Liver (tissue), 9 donors: Measurements from ENCODE around the gene GYG2. TPM values are rescaled to one million over a fixed set of nuclear protein-coding genes. Genes with fewer than 3 reads are reported as not detected.

ENCODE experiments used
- DNase-seq: peaks from one replicate; pipeline ENCODE4 v3.0.0-alpha.2; 2017; ENCODE audit warnings: low spot score
- H3K27ac ChIP-seq, 2 donors: one replicate each; pipeline ENCODE4 v1.7.0; 2013; ENCODE audit warnings: inconsistent platforms in 2 of 2, low read length in 2 of 2, control low read depth in 1 of 2, low read depth in 1 of 2, mild to moderate bottlenecking in 1 of 2
- H3K27me3 ChIP-seq, 4 donors: one replicate each; pipeline versions ENCODE4 v1.6.1 to v1.7.0; 2013; ENCODE audit warnings: low read length in 3 of 4, inconsistent platforms in 1 of 4, mild to moderate bottlenecking in 1 of 4, moderate library complexity in 1 of 4; ENCODE audit not compliant: control insufficient read depth in 4 of 4, insufficient read depth in 4 of 4
- H3K36me3 ChIP-seq, 4 donors: one replicate each; pipeline versions ENCODE4 v1.6.1 to v1.7.0; 2013; ENCODE audit warnings: low read length in 3 of 4, mild to moderate bottlenecking in 3 of 4, low read depth in 1 of 4, moderate library complexity in 1 of 4; ENCODE audit not compliant: control insufficient read depth in 4 of 4, insufficient read depth in 3 of 4
- H3K4me1 ChIP-seq, 4 donors: one replicate each; pipeline versions ENCODE4 v1.6.1 to v1.7.0; 2013; ENCODE audit warnings: low read length in 3 of 4, mild to moderate bottlenecking in 3 of 4, moderate library complexity in 1 of 4; ENCODE audit not compliant: control insufficient read depth in 4 of 4, insufficient read depth in 4 of 4
- H3K4me3 ChIP-seq, 3 donors: one replicate each; pipeline versions ENCODE4 v1.6.1 to v1.7.0; 2013; ENCODE audit warnings: low read length in 3 of 3, control low read depth in 1 of 3, low read depth in 1 of 3, mild to moderate bottlenecking in 1 of 3
- H3K9ac ChIP-seq, 2 donors: one replicate each; pipeline ENCODE4 v1.7.0; 2013; ENCODE audit warnings: low read length in 2 of 2, mild to moderate bottlenecking in 2 of 2, moderate library complexity in 2 of 2, control low read depth in 1 of 2, low read depth in 1 of 2
- H3K9me3 ChIP-seq, 4 donors: one replicate each; pipeline versions ENCODE4 v1.6.1 to v1.7.0; 2013; ENCODE audit warnings: low read length in 3 of 4; ENCODE audit not compliant: control insufficient read depth in 4 of 4
- ATF3 ChIP-seq: IDR thresholded peaks from 2 replicates; pipeline ENCODE4 v1.6.1; 2016; ENCODE audit warnings: antibody characterized with exemption
- CTCF ChIP-seq: fragments of 150-350 bp; IDR thresholded peaks from 2 replicates; pipeline ENCODE4 v1.5.1; 2017; ENCODE audit warnings: improper control_type of control experiment, low read depth, low read length; ENCODE audit not compliant: missing input control
- EGR1 ChIP-seq, 2 donors: IDR thresholded peaks; 2 replicates each; pipeline ENCODE4 v1.6.1; 2016 to 2018; ENCODE audit warnings: antibody characterized with exemption in 2 of 2, low read depth in 2 of 2
- FOXA1 ChIP-seq: IDR thresholded peaks from 2 replicates; pipeline ENCODE4 v1.6.1; 2016; ENCODE audit warnings: antibody characterized with exemption
- FOXA2 ChIP-seq: IDR thresholded peaks from 2 replicates; pipeline ENCODE4 v1.6.1; 2016; ENCODE audit warnings: antibody characterized with exemption
- GABPA ChIP-seq, 2 donors: IDR thresholded peaks in 1 of 2; conservative IDR thresholded peaks in 1 of 2; 2 replicates each; pipeline ENCODE4 v1.6.1; 2016; ENCODE audit warnings: antibody characterized with exemption in 2 of 2, mild to moderate bottlenecking in 1 of 2, moderate library complexity in 1 of 2
- HNF4A ChIP-seq, 2 donors: conservative IDR thresholded peaks; 2 replicates each; pipeline ENCODE4 v1.6.1; 2016; ENCODE audit warnings: antibody characterized with exemption in 2 of 2, mild to moderate bottlenecking in 2 of 2
- HNF4G ChIP-seq: IDR thresholded peaks from 2 replicates; pipeline ENCODE4 v1.6.1; 2016; ENCODE audit warnings: antibody characterized with exemption
- JUND ChIP-seq, 2 donors: IDR thresholded peaks; 2 replicates each; pipeline ENCODE4 v1.6.1; 2016; ENCODE audit warnings: antibody characterized with exemption in 2 of 2
- MAX ChIP-seq: IDR thresholded peaks from 2 replicates; pipeline ENCODE4 v1.6.1; 2016; ENCODE audit warnings: antibody characterized with exemption
- NR2F2 ChIP-seq: IDR thresholded peaks from 2 replicates; pipeline ENCODE4 v1.6.1; 2016; ENCODE audit warnings: antibody characterized with exemption
- RAD21 ChIP-seq, 2 donors: IDR thresholded peaks; 2 replicates each; pipeline ENCODE4 v1.6.1; 2016; ENCODE audit warnings: antibody characterized with exemption in 2 of 2, mild to moderate bottlenecking in 2 of 2
- REST ChIP-seq: IDR thresholded peaks from 2 replicates; pipeline ENCODE4 v1.6.1; 2016; ENCODE audit warnings: antibody characterized with exemption, mild to moderate bottlenecking
- RXRA ChIP-seq, 2 donors: IDR thresholded peaks; 2 replicates each; pipeline ENCODE4 v1.6.1; 2017 to 2018; ENCODE audit warnings: antibody characterized with exemption in 2 of 2, mild to moderate bottlenecking in 1 of 2
- SP1 ChIP-seq: IDR thresholded peaks from 2 replicates; pipeline ENCODE4 v1.6.1; 2018; ENCODE audit warnings: antibody characterized with exemption, mild to moderate bottlenecking
- TAF1 ChIP-seq: conservative IDR thresholded peaks from 2 replicates; pipeline ENCODE4 v1.6.1; 2016; ENCODE audit warnings: antibody characterized with exemption, mild to moderate bottlenecking
- YY1 ChIP-seq: IDR thresholded peaks from 2 replicates; pipeline ENCODE4 v1.6.1; 2016; ENCODE audit warnings: antibody characterized with exemption, mild to moderate bottlenecking
- ZBTB33 ChIP-seq: IDR thresholded peaks from 2 replicates; pipeline ENCODE4 v1.6.1; 2016; ENCODE audit warnings: antibody characterized with exemption
- WGBS: extraction: QIAGEN DNeasy Blood & Tissue Kit; methylation state at CpG from one replicate; pipeline ENCODE4 v1.1.7; 2013; 5-methylcytosine and 5-hydroxymethylcytosine counted together
- polyA plus RNA-seq, 2 donors: library from polyadenylated mRNA; stranded (reverse) in 1 of 2; unstranded in 1 of 2; fragments of 200-250 nt in 1 of 2; fragments of >200 nt in 1 of 2; fragmentation: Nextera tagmentation in 1 of 2; extraction: Ambion mirVana in 1 of 2; gene quantifications; one replicate each; pipeline versions ENCODE4 v1.2.1 to v1.2.3, GENCODE V29; 2013 to 2015
- total RNA-seq, 2 donors: library from RNA; depleted of rRNA; stranded (reverse); fragments of >200 nt; gene quantifications; one replicate each; pipeline ENCODE4 v1.2.3, GENCODE V29; 2014
- donor health status: healthy.
- donor health status: healthy.
- donor health status: healthy.
- donor health status: healthy.
- donor health status: healthy.

The GYG2 gene
- total and polyA plus RNA-seq, 4 donors: 11.3 to 32.6 (median 14.3) TPM

- H3K4me3 ChIP-seq: no peak overlapping the region
- 84% methylated on average over 5 of the region's 5 CpGs for WGBS
- H3K36me3 ChIP-seq: no peaks in the 10 kb centered on the region
- no peaks in the 10 kb centered on the region for H3K9me3 ChIP-seq
- H3K4me1 ChIP-seq: peaks cover 3 to 26% (median 22%) of the 10 kb centered on the region in 4 donors
- no peak overlapping the region for H3K27ac ChIP-seq
- H3K27me3 ChIP-seq: no peaks in the 10 kb centered on the region
- DNase-seq: no peak
- H3K9ac ChIP-seq: no peak overlapping the region
- TF ChIP-seq RXRA (IDR thresholded peaks at IDR 0.05) (no peak), CTCF (no peak), FOXA1 (no peak), REST (no peak), ATF3 (no peak), YY1 (no peak), EGR1 (IDR thresholded peaks at IDR 0.05; ENCODE audit: low read depth in 2 of 2) (no peak), JUND (IDR thresholded peaks at IDR 0.05) (no peak), GABPA (IDR thresholded peaks at IDR 0.05 in 1 of 2, conservative IDR thresholded peaks at IDR 0.05 in 1 of 2) (no peak), MAX (no peak), HNF4A (conservative IDR thresholded peaks at IDR 0.05) (no peak), NR2F2 (no peak), ZBTB33 (no peak), FOXA2 (no peak), HNF4G (no peak)
Observed at GRCh38 chrX:2892816-2893215, 64.1 kb downstream of the GYG2 start.

- Histone ChIP-seq H3K9me3 (no peaks in the 10 kb centered on the region), H3K27me3 (no peaks in the 10 kb centered on the region), H3K27ac (no peak overlapping the region), H3K9ac (no peak overlapping the region), H3K4me1 (peaks cover 3 to 30% (median 27%) of the 10 kb centered on the region in 4 donors), H3K36me3 (no peaks in the 10 kb centered on the region), H3K4me3 (no peak overlapping the region)
- WGBS: 54% methylated on average over 9 of the region's 9 CpGs
- no peak for TF ChIP-seq ATF3
- no peak for TF ChIP-seq FOXA2
- TF ChIP-seq TAF1: no peak
- TF ChIP-seq MAX: no peak
- no peak for TF ChIP-seq YY1
- TF ChIP-seq EGR1 (IDR thresholded peaks at IDR 0.05; ENCODE audit: low read depth in 2 of 2): no peak
- no peak for TF ChIP-seq JUND (IDR thresholded peaks at IDR 0.05)
- no peak for TF ChIP-seq FOXA1
- TF ChIP-seq CTCF: no peak
- TF ChIP-seq NR2F2: no peak
- no peak for TF ChIP-seq GABPA (IDR thresholded peaks at IDR 0.05 in 1 of 2, conservative IDR thresholded peaks at IDR 0.05 in 1 of 2)
- TF ChIP-seq RXRA (IDR thresholded peaks at IDR 0.05): no peak
- no peak for TF ChIP-seq RAD21 (IDR thresholded peaks at IDR 0.05)
- TF ChIP-seq HNF4G: no peak
- no peak for TF ChIP-seq HNF4A (conservative IDR thresholded peaks at IDR 0.05)
- TF ChIP-seq SP1: no peak
- TF ChIP-seq ZBTB33: no peak
- no peak for DNase-seq
Observed at GRCh38 chrX:2894885-2895292, 66.2 kb downstream of the GYG2 start.
